Fibroblast of gingiva (primary cell): ENCODE data around the gene PLEKHM1.
"Not testable (repeated sequence)": the region's sequence is repeated elsewhere in the genome, so short reads cannot be mapped to it uniquely, and the experiment has no call there.

Experiments
- DNase-seq: peaks from one replicate; pipeline ENCODE4 v3.0.0-alpha.2; 2011; ENCODE audit warnings: low read depth

Gene PLEKHM1

DNA sequence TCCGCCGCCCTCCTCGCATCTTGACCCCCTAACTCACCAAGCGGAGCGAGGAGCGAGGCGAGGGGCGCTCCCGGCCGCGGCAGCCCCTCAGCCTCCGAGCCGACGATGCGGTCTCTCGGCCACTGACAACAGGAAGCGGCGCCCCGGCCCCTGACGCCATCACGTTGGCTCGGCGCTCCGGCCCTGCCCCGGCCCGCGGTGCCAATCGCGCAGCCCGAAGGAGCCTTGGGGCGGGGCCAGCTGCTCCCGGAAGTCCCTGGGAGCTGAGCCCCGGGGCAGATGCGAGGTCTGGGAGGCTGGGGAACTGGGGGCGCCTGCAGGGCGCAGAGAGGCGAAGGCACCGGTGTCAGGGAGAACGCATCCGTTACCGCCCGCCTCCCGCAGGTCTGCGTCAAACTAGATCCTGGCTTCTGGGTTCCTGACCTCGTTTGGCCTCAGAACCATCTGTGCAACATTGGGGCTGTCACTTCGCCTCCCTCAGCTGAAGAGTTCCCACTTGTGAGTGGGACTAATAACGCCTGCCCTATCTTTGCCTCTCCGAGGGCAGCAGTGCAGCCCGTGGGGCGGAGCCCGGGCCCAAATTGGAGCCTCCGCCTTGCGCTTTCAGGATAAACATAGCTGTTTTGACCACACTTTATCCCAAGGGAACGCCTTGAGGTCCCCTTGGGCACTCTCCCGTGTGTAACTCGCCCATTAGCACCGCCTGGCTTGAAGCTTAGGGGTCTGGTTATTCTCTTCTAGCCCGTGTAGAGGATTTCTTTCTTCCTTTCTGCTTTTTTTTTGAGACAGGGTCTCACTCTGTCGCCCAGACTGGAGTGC is at the start of gene PLEKHM1:
Gene PLEKHM1 (minus strand): TSS at position 107 of the 819 bp plus-strand sequence. CDS start 8,237 bp downstream, outside the sequence.
- peak; percentile 81 for DNase-seq

- not testable (repeated sequence) for DNase-seq
Observed at GRCh38 chr17:45538168-45538567, 47.6 kb upstream of the PLEKHM1 start.

GRCh38 chr17:45506072-45506471 is 15.6 kb upstream of the PLEKHM1 start:
- DNase-seq: not testable (repeated sequence)

DNA sequence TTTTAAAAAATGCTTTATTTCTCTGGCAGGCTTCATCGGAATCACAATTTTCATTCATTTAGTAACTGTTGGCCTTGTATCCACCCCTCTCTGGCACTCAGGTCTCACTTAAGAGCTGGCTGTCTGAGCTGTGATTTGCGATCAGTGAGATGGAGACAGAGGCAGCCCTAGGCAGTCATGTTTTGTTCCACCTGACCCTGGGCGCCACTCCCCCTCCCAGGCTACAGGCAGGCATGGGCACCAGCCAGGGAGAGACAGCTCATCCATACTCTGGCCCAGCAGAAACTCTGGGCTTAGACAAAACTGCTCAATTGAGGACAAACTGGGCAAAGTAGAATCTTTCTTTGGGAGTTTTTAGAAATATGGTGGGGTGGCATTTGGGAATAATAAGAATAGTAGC is 14.7 kb upstream of the PLEKHM1 start:
- DNase-seq: not testable (repeated sequence)

DNA sequence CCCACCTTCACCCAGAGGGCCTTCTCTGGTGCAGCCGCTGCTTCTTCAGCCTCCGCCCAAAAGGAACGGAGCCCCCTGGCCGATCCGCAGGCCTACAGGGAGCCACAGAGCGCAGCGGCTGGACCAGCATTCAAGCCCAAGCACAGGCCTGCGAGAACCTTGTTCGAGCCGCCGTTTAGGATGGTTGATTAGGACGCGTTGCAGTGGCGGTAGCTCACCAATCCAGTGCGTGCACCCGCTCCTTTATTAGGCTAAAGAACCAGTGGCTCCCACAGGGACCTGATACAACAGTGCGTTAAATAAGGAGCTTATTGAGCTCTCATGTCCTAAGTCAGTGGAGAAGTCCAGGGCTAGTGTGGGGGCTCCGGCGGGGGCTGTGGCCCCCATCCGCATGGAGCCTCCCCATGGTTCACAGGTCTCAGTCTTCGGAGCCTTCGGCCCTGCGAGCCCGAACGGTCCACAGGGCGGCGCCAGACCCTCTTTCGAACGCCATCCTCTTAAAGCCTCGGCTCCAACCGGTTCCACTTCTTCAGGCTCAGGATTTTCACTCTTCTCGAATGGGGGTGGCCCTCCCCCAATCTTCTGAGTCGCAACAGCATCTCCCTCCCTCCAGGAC is 10.7 kb upstream of the PLEKHM1 start:
- DNase-seq: not testable (repeated sequence)

DNA sequence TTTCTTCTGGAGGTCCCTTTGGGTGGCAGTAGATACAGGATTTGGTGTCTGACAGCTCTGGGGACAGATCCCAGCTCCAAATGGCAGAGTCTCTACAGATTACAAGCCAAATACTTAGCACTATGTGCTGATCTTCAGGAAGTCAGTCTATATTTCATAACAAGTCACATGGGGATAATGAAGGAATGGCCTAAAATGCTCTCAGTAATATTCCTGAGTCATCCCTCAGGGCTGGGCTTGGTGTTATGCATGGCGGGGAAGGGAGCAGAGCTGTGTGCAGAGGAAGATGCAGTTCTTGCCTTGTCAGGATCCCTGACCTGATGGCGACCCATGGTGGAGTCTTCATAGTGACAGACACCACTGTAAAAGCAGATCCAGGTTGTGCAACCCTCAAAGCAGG is 10.0 kb upstream of the PLEKHM1 start:
- DNase-seq: peak; percentile 6

- not testable (repeated sequence) for DNase-seq
Observed at GRCh38 chr17:45499208-45499607, 8.7 kb upstream of the PLEKHM1 start.

- DNase-seq: not testable (repeated sequence)
Observed at GRCh38 chr17:45498377-45498776, 7.9 kb upstream of the PLEKHM1 start.

- DNase-seq: not testable (repeated sequence)
Observed at GRCh38 chr17:45497449-45497848, 6.9 kb upstream of the PLEKHM1 start.

DNA sequence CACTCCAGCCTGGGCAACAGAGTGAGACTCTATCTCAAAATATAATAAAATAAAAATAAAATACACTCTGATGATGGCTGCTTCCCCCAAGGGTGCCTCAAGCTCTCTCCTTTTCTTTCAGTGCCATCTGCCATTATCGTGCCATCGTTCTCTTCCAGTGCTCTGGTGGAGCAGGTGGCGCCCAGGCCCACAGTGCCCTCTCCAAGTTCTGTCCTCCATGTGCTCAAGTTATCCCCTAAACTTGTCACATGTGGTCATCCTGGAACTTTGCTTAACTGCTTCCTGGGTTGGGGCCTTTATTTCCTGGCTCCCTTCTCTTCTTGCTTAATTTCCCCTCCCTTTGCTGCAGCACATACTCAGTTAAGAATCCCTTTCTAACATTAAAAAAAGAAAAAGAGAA is 6.0 kb upstream of the PLEKHM1 start:
- DNase-seq: not testable (repeated sequence)

- DNase-seq: not testable (repeated sequence)
Observed at GRCh38 chr17:45494556-45494955, 4.0 kb upstream of the PLEKHM1 start.

GRCh38 chr17:45492156-45492555 is 1.6 kb upstream of the PLEKHM1 start:
- DNase-seq: not testable (repeated sequence)

- peak; percentile 19 for DNase-seq
Observed at GRCh38 chr17:45490198-45490597, 323 bp downstream of the PLEKHM1 start.

DNA sequence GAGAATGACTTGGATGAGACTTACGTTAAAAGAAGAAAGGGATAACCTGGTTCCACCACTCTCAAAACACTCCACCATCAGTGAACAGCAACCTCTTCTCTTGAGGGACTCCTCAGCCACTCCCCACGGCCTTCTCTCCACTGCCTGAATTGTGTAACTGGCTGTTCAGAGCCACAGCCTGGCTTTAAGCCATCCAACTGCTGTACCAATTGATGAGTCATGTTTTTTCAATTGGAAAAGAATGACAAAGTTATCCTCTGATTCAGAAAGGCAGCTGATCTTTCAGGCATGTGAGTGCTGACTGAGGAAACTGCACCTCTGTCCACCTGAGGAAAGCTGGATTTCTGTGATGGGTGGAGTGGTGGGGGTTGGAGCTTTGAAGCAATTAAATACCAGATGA is 2.8 kb downstream of the PLEKHM1 start:
- peak; percentile 89 for DNase-seq

DNA sequence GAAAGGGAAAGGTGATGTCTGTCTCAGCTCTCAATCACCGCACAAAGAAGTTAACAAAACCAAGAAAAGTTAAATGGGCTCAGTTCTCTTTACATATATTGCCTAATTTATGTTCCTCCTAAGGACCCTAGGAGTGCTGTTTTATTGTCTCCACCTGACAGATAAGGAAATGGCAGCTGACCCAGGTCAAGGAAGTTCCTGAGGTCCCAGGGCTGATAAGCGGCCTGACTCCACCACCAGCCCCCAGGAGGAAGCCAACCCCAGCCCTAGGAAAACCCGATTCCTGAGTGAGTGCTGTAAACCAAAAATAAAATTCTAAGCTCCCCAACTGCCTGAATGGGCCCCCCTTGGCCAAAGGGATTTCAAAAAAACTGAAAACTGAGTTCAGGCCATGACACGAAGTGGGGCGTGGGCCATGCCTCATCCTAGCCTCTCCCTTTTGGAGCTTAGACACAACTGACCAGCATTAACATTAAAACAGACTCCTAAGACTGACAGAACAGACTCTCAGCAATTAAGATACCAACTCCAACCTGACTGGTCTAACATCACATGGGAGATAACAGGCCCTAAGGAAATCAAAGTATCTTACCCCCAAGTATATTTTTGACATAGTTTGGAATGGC is 6.8 kb downstream of the PLEKHM1 start:
- not testable (repeated sequence) for DNase-seq

DNA sequence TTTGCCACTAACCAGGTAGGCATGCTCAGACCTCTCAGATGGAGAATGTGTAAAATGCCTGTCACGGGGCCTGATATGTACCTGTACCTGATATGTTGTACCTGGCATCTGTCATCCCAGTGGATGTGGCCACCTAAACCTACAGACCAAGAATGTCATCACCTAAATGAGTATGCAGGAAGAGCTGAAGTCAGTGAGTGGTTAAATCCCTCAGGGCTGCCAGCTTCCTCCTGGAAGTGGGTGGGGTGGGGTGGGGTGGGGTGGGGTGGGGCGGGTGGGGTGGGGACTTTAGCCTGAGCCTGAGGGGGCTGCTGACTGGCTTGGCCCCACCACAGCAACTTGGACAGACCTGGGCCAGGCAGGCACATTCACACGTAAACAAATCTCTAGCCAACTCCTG is 7.3 kb downstream of the PLEKHM1 start:
- DNase-seq: not testable (repeated sequence)

DNA sequence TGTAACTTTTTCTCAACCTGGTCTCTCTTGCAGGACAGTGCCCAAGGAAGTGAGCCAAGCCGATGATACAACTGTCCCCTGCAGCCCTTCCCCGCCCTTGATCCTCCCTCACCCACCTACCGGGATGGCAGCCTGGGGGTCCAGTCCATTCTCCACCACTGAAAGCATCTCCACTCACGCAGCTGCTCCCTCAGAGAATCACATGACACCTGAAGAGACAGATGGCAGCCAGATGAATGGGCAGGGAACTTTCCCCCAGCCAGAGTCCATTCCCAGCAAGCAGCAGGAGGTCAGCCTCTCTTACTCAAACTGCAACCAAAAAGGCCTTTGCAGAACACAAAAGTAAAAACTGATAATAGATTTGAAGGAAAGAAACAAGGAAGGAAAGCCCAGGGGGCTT is 8.2 kb downstream of the PLEKHM1 start:
- DNase-seq: not testable (repeated sequence)

DNA sequence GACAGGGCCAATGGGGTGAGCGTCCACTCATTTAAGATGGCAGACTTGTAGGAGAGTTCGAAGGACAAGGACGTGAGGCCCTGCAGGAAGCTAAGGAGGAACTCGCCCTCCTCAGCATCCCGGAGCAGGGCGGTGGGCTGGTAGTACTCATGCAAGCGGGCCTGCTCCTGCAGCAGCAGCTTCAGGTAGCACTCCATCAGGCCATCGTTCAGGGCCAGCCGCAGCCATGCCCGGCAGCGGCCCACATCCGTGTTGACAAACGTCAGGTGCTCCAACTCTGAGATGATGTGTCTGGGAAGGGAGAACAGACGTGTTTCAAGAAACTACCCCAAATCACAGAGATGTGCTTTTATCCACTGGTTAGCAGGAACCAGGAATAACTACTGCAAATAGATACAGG is 15.1 kb downstream of the PLEKHM1 start:
- not testable (repeated sequence) for DNase-seq

- DNase-seq: not testable (repeated sequence)
Observed at GRCh38 chr17:45472249-45472648, 18.3 kb downstream of the PLEKHM1 start.

DNA sequence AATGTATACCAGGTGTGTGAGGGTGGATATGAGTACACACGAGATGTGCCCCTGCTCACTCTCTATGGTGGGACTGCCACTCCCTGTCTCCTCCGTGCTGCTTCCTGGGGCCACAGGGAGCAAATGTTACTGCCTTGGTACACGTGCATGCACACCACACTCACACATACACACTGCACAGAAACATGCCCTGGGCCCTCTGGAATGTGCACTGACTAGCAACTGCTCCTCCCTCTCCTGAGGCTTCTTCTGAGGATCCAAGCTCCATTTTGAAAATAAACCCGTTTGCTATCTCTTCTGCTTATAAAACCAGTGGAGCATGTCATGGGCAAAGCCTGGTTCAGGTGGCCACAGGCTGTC is 21.3 kb downstream of the PLEKHM1 start:
- not testable (repeated sequence) for DNase-seq

DNA sequence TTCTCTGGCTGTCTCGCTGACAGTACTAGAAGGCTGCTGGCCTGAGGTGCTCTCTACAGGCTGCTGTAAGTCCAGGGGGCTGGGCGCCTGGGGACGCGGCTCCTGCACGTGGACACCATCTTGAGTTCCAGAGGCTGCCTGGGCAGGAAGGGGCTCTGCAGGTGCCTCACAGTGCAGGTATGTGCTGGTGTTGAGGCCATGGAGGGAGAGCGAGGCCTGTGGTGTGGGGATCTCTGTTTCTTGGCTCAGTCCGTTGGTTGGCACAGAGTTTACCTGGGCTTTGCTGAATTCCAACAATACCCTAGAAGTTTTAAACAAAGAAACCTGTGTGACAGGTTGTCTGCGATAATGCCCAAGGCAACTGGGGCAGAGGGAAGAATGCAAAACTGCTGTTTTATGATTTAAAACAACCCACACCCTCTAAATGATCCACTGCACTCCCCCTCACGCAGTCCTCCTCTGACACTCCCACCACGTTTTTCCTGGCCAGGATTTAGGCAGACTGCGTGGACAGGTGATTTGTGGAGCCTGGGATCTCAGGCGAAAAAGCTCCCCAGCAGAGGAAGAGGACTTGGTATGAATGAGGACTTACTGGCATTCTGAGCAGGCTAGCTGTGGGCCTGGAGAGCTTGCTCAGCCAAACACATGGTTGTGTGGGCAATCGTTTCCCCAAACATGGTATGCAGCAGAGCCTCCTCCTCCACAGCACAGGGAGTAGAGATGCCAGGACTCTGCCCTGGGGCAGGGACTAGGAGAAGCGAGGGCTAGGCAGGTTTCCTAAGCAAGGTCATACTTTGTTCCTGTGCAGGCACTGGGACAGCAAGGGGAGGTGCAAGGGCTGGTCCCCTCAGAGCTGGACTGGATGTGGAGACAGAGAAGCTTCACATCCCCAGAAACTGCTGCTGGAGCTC is 22.0 kb downstream of the PLEKHM1 start:
- DNase-seq: not testable (repeated sequence)
